Activated CD4-positive, CD25-positive, alpha-beta regulatory T cell treated with anti-CD3 and anti-CD28 coated beads, Interleukin-2, amount 50 U/mL, for 16 hours (primary cell): ENCODE measurements around the gene ITM2B.

Experiments
- DNase-seq: peaks from one replicate; pipeline ENCODE4 v3.0.0-alpha.2; 2020; ENCODE audit warnings: low read depth, low spot score

Gene ITM2B

GRCh38 chr13:48258430-48258829, 25.4 kb downstream of the ITM2B start:
- DNase-seq, result no peak

- DNase-seq, result no peak
Observed at GRCh38 chr13:48260970-48261369, 28.0 kb downstream of the ITM2B start.

- no peak for DNase-seq
Observed at GRCh38 chr13:48263196-48263595, 30.2 kb downstream of the ITM2B start.

GRCh38 chr13:48264058-48264457, 31.1 kb downstream of the ITM2B start:
- no peak for DNase-seq

- DNase-seq, result no peak
Observed at GRCh38 chr13:48265217-48265815, 32.3 kb downstream of the ITM2B start.

GRCh38 chr13:48266150-48266549, 33.1 kb downstream of the ITM2B start:
- DNase-seq, result no peak

- no peak for DNase-seq
Observed at GRCh38 chr13:48266701-48267639, 34.0 kb downstream of the ITM2B start.

- DNase-seq, result no peak
Observed at GRCh38 chr13:48268019-48268418, 35.0 kb downstream of the ITM2B start.

- no peak for DNase-seq
Observed at GRCh38 chr13:48273346-48273745, 40.3 kb downstream of the ITM2B start.

GRCh38 chr13:48275507-48275906, 42.5 kb downstream of the ITM2B start:
- DNase-seq, result no peak

- DNase-seq, result no peak
Observed at GRCh38 chr13:48278806-48279205, 45.8 kb downstream of the ITM2B start.

GRCh38 chr13:48281556-48281955, 48.5 kb downstream of the ITM2B start:
- DNase-seq, result no peak

- no peak for DNase-seq
Observed at GRCh38 chr13:48291730-48292129, 58.7 kb downstream of the ITM2B start.

GRCh38 chr13:48292650-48293049, 59.6 kb downstream of the ITM2B start:
- no peak for DNase-seq

- DNase-seq, result no peak
Observed at GRCh38 chr13:48294653-48295052, 61.6 kb downstream of the ITM2B start.

- no peak for DNase-seq
Observed at GRCh38 chr13:48295271-48295670, 62.3 kb downstream of the ITM2B start.

- no peak for DNase-seq
Observed at GRCh38 chr13:48296528-48296927, 63.5 kb downstream of the ITM2B start.

GRCh38 chr13:48297131-48297786, 64.3 kb downstream of the ITM2B start:
- no peak for DNase-seq

- DNase-seq, result no peak
Observed at GRCh38 chr13:48299591-48299990, 66.6 kb downstream of the ITM2B start.

GRCh38 chr13:48302871-48303358, 69.9 kb downstream of the ITM2B start:
- no peak for DNase-seq

- DNase-seq, result peak; percentile 80
Observed at GRCh38 chr13:48303359-48304142, 70.5 kb downstream of the ITM2B start, which contains the start of gene RB1. Gene RB1, plus strand, starts transcription at chr13:48303751. Its CDS starts 162 bp downstream, at chr13:48303913.
